CD4-positive, alpha-beta memory T cell (primary cell): ENCODE measurements around the gene SIGLECL1. TPM values are rescaled to one million over a fixed set of nuclear protein-coding genes. Genes with fewer than 3 reads are reported as not detected.
"Not testable (repeated sequence)": the region's sequence is repeated elsewhere in the genome, so short reads cannot be mapped to it uniquely, and the experiment has no call there.

Source experiments
- CTCF ChIA-PET: fragments of 350-600 bp; sonication (Branson Sonifier 250); formaldehyde crosslinking; loops from one replicate; lab custom pipeline; 2021; ENCODE audit warnings: inconsistent platforms; ENCODE audit not compliant: partially characterized antibody; lab: Charles Lee
- POLR2A ChIA-PET: fragments of 350-600 bp; sonication (Branson Sonifier 250); formaldehyde crosslinking; loops from one replicate; lab custom pipeline; 2021; ENCODE audit not compliant: partially characterized antibody; lab: Charles Lee
- DNase-seq, 5 donors: peaks; one replicate each; pipeline versions ENCODE4 v3.0.0 to v3.0.0-alpha.2; 2020 to 2022; ENCODE audit warnings: mixed read lengths in 1 of 5
- H3K27ac ChIP-seq: one replicate; pipeline ENCODE4 v1.7.0; 2013; ENCODE audit warnings: low read depth, low read length
- H3K27me3 ChIP-seq: 2 replicates; pipeline ENCODE4 v1.7.0; 2013; ENCODE audit warnings: mild to moderate bottlenecking, low read length, moderate library complexity; ENCODE audit not compliant: insufficient read depth
- H3K36me3 ChIP-seq: 2 replicates; pipeline ENCODE4 v1.7.0; 2013; ENCODE audit warnings: mild to moderate bottlenecking, low read length, moderate library complexity; ENCODE audit not compliant: insufficient read depth
- H3K4me1 ChIP-seq: 2 replicates; pipeline ENCODE4 v1.7.0; 2013; ENCODE audit warnings: mild to moderate bottlenecking, low read length, moderate library complexity; ENCODE audit not compliant: insufficient read depth
- H3K4me3 ChIP-seq, 2 donors: one replicate each; pipeline ENCODE4 v1.7.0; 2013; ENCODE audit warnings: low read length in 2 of 2, mild to moderate bottlenecking in 1 of 2
- H3K9me3 ChIP-seq, 2 donors: one replicate each; pipeline ENCODE4 v1.7.0; 2013; ENCODE audit warnings: low read length in 2 of 2, control low read depth in 1 of 2; ENCODE audit not compliant: control insufficient read depth in 1 of 2
- H3K27ac Mint-ChIP-seq, 7 donors: one replicate each; pipeline ENCODE4 v1.8.0; 2020 to 2021; ENCODE audit warnings: mixed read lengths in 7 of 7, mild to moderate bottlenecking in 6 of 7, inconsistent platforms in 3 of 7, moderate library complexity in 3 of 7
- H3K27me3 Mint-ChIP-seq, 2 donors: one replicate each; pipeline ENCODE4 v1.8.0; 2020 to 2021; ENCODE audit warnings: mixed read lengths in 2 of 2
- H3K36me3 Mint-ChIP-seq, 2 donors: one replicate each; pipeline ENCODE4 v1.8.0; 2020 to 2021; ENCODE audit warnings: mixed read lengths in 2 of 2, inconsistent platforms in 1 of 2, mild to moderate bottlenecking in 1 of 2
- H3K4me1 Mint-ChIP-seq, 4 donors: one replicate each; pipeline ENCODE4 v1.8.0; 2020 to 2021; ENCODE audit warnings: mixed read lengths in 4 of 4, mild to moderate bottlenecking in 1 of 4
- H3K4me3 Mint-ChIP-seq, 8 donors: one replicate each; pipeline ENCODE4 v1.8.0; 2020 to 2021; ENCODE audit warnings: mixed read lengths in 8 of 8, mild to moderate bottlenecking in 7 of 8, moderate library complexity in 6 of 8, inconsistent platforms in 3 of 8
- H3K9me3 Mint-ChIP-seq, 8 donors: one replicate each; pipeline ENCODE4 v1.8.0; 2020 to 2021; ENCODE audit warnings: mixed read lengths in 8 of 8, mild to moderate bottlenecking in 5 of 8, inconsistent platforms in 3 of 8, moderate library complexity in 1 of 8
- intact Hi-C: fragments of 100-400 bp; cut with micrococcal nuclease; formaldehyde crosslinking; loops from one replicate; pipeline ENCODE4 v1.15.1; 2023
- polyA plus RNA-seq, 2 donors: library from polyadenylated mRNA; unstranded; fragments of 300-500 nt; fragmentation: Illumina TruSeq; gene quantifications; one replicate each; pipeline ENCODE4 v1.2.3, GENCODE V29; 2021
- total RNA-seq, 2 experiments: library from RNA; stranded (reverse); gene quantifications; one replicate each; pipeline ENCODE4 v1.2.3, GENCODE V29; 2021

The SIGLECL1 gene
- total and polyA plus RNA-seq, 4 experiments from 2014 or later, result not detected

- no peak overlapping the region for H3K27ac ChIP-seq
- CTCF ChIA-PET, result no interaction called here
- H3K27ac Mint-ChIP-seq, result no peak overlapping the region
- H3K27me3 ChIP-seq, result no peaks in the 10 kb centered on the region
- H3K4me1 Mint-ChIP-seq, result peaks cover 0 to 2% (median 0%) of the 10 kb centered on the region in 4 donors
- no peaks in the 10 kb centered on the region for H3K36me3 ChIP-seq
- no peaks in the 10 kb centered on the region for H3K4me1 ChIP-seq
- H3K4me3 Mint-ChIP-seq, result no peak overlapping the region
- H3K9me3 Mint-ChIP-seq, result no peaks in the 10 kb centered on the region
- peaks cover 15% of the 10 kb centered on the region in 2 donors for H3K27me3 Mint-ChIP-seq
- intact Hi-C loops, result no loop called here
- H3K36me3 Mint-ChIP-seq, result no peaks in the 10 kb centered on the region
- no peaks in the 10 kb centered on the region for H3K9me3 ChIP-seq
- POLR2A ChIA-PET, result no interaction called here
- H3K4me3 ChIP-seq, result no peak overlapping the region
- DNase-seq, result no peak
Observed at GRCh38 chr19:51211833-51212232, 39.0 kb upstream of the SIGLECL1 start.

GRCh38 chr19:51219307-51219706, 31.6 kb upstream of the SIGLECL1 start:
- no peak overlapping the region for H3K4me3 ChIP-seq
- DNase-seq, result no peak
- H3K4me1 ChIP-seq, result no peaks in the 10 kb centered on the region
- H3K27ac Mint-ChIP-seq, result no peak overlapping the region
- POLR2A ChIA-PET, result no interaction called here
- H3K36me3 ChIP-seq, result no peaks in the 10 kb centered on the region
- H3K9me3 Mint-ChIP-seq, result peaks cover 0 to 3% (median 0%) of the 10 kb centered on the region in 8 donors
- peaks cover 9 to 19% of the 10 kb centered on the region in 2 donors for H3K27me3 Mint-ChIP-seq
- CTCF ChIA-PET, result no interaction called here
- no peaks in the 10 kb centered on the region for H3K9me3 ChIP-seq
- H3K4me1 Mint-ChIP-seq, result no peaks in the 10 kb centered on the region
- intact Hi-C loops, result no loop called here
- no peaks in the 10 kb centered on the region for H3K27me3 ChIP-seq
- H3K36me3 Mint-ChIP-seq, result no peaks in the 10 kb centered on the region
- no peak overlapping the region for H3K4me3 Mint-ChIP-seq
- H3K27ac ChIP-seq, result no peak overlapping the region

GRCh38 chr19:51219971-51220370, 30.9 kb upstream of the SIGLECL1 start:
- Histone ChIP-seq H3K36me3 (no peaks in the 10 kb centered on the region), H3K4me3 (no peak overlapping the region), H3K27ac (no peak overlapping the region), H3K9me3 (no peaks in the 10 kb centered on the region), H3K4me1 (no peaks in the 10 kb centered on the region), H3K27me3 (no peaks in the 10 kb centered on the region)
- H3K36me3 Mint-ChIP-seq, result no peaks in the 10 kb centered on the region
- ChIA-PET CTCF (no interaction called here), POLR2A (no interaction called here)
- no peak for DNase-seq
- H3K4me1 Mint-ChIP-seq, result no peaks in the 10 kb centered on the region
- no peak overlapping the region for H3K27ac Mint-ChIP-seq
- peaks cover 0 to 3% (median 0%) of the 10 kb centered on the region in 8 donors for H3K9me3 Mint-ChIP-seq
- no peak overlapping the region for H3K4me3 Mint-ChIP-seq
- intact Hi-C loops, result no loop called here
- H3K27me3 Mint-ChIP-seq, result peaks cover 9 to 19% of the 10 kb centered on the region in 2 donors

GRCh38 chr19:51220996-51221395, 29.9 kb upstream of the SIGLECL1 start:
- POLR2A ChIA-PET, result no interaction called here
- Histone ChIP-seq H3K27ac (no peak overlapping the region), H3K27me3 (peaks cover 2% of the 10 kb centered on the region), H3K4me3 (no peak overlapping the region), H3K36me3 (no peaks in the 10 kb centered on the region), H3K4me1 (no peaks in the 10 kb centered on the region), H3K9me3 (no peaks in the 10 kb centered on the region)
- H3K4me3 Mint-ChIP-seq, result no peak overlapping the region
- no peak overlapping the region for H3K27ac Mint-ChIP-seq
- DNase-seq, result no peak
- H3K27me3 Mint-ChIP-seq, result peaks cover 17 to 22% of the 10 kb centered on the region in 2 donors
- intact Hi-C loops, result no loop called here
- H3K9me3 Mint-ChIP-seq, result peaks cover 0 to 3% (median 0%) of the 10 kb centered on the region in 8 donors
- no peaks in the 10 kb centered on the region for H3K36me3 Mint-ChIP-seq
- CTCF ChIA-PET, result no interaction called here
- no peaks in the 10 kb centered on the region for H3K4me1 Mint-ChIP-seq

GRCh38 chr19:51224163-51224641, 26.7 kb upstream of the SIGLECL1 start:
- Mint-ChIP-seq H3K27ac (no peak overlapping the region), H3K27me3 (peaks cover 24 to 26% of the 10 kb centered on the region in 2 donors), H3K36me3 (no peaks in the 10 kb centered on the region), H3K9me3 (peaks cover 0 to 1% (median 0%) of the 10 kb centered on the region in 8 donors), H3K4me3 (no peak overlapping the region), H3K4me1 (no peaks in the 10 kb centered on the region)
- POLR2A ChIA-PET, result no interaction called here
- H3K27me3 ChIP-seq, result peaks cover 4% of the 10 kb centered on the region
- CTCF ChIA-PET, result no interaction called here
- no peaks in the 10 kb centered on the region for H3K36me3 ChIP-seq
- H3K4me3 ChIP-seq, result no peak overlapping the region
- no peak for DNase-seq
- no peaks in the 10 kb centered on the region for H3K9me3 ChIP-seq
- no peaks in the 10 kb centered on the region for H3K4me1 ChIP-seq
- intact Hi-C loops, result no loop called here
- H3K27ac ChIP-seq, result no peak overlapping the region

GRCh38 chr19:51224898-51225393, 25.9 kb upstream of the SIGLECL1 start, which contains the start of gene CD33:
Gene CD33, plus strand, starts transcription at chr19:51225080. Its CDS starts 39 bp downstream, at chr19:51225119.
- H3K27ac ChIP-seq, H3K36me3 Mint-ChIP-seq, DNase-seq, H3K4me3 ChIP-seq, H3K9me3 ChIP-seq, POLR2A ChIA-PET, H3K9me3 Mint-ChIP-seq, H3K27ac Mint-ChIP-seq, CTCF ChIA-PET, H3K4me3 Mint-ChIP-seq, H3K4me1 ChIP-seq, H3K4me1 Mint-ChIP-seq, H3K27me3 ChIP-seq, intact Hi-C loops, H3K36me3 ChIP-seq: not testable (repeated sequence)
- H3K27me3 Mint-ChIP-seq, result peaks cover 21 to 26% of the 10 kb centered on the region in 2 donors

- H3K36me3 Mint-ChIP-seq, result no peaks in the 10 kb centered on the region
- intact Hi-C loops, result no loop called here
- H3K4me3 Mint-ChIP-seq, result no peak overlapping the region
- H3K9me3 ChIP-seq, result no peaks in the 10 kb centered on the region
- peaks cover 4% of the 10 kb centered on the region for H3K27me3 ChIP-seq
- H3K9me3 Mint-ChIP-seq, result peaks cover 0 to 2% (median 0%) of the 10 kb centered on the region in 8 donors
- POLR2A ChIA-PET, result no interaction called here
- no peaks in the 10 kb centered on the region for H3K4me1 Mint-ChIP-seq
- peaks cover 18 to 25% of the 10 kb centered on the region in 2 donors for H3K27me3 Mint-ChIP-seq
- no peaks in the 10 kb centered on the region for H3K4me1 ChIP-seq
- H3K27ac ChIP-seq, result no peak overlapping the region
- H3K27ac Mint-ChIP-seq, result no peak overlapping the region
- no peak overlapping the region for H3K4me3 ChIP-seq
- CTCF ChIA-PET, result no interaction called here
- no peak for DNase-seq
- H3K36me3 ChIP-seq, result no peaks in the 10 kb centered on the region
Observed at GRCh38 chr19:51226067-51226466, 24.8 kb upstream of the SIGLECL1 start.
